ENCODE measurements around the gene NXPH2. TPM values are rescaled to one million over a fixed set of nuclear protein-coding genes. Genes with fewer than 3 reads are reported as not detected.

NXPH2 gene
- total RNA-seq, 2 donors from 2014 or later, result not detected

GRCh38 chr2:138723196-138723987, 56.8 kb downstream of the NXPH2 start:
- DNase-seq (ENCODE audit: low spot score in 2 of 2) (no peak), ATAC-seq (no peak)
- Mint-ChIP-seq H3K36me3 (no peaks in the 10 kb centered on the region), H3K27ac (no peak overlapping the region), H3K9me3 (no peaks in the 10 kb centered on the region)

DNA sequence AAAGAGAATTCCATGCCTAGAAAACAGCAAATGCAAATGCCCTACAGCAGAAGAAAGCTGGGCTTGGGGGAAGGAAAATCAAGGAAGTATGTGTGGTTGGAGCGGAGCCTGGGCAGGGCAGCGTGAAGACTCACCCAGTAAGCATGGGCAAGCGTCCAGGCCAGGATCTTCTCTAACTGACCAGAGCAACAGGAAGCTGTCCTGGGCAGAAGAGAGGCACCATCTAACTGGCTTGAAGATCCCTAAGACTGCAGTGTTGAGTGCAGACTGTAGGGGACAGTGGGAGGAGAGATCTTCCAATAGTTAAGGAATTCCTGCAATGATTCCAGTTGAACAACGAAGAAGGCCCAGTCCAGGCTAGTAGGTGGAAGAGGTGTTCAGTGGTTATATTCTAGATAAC, 57.9 kb downstream of the NXPH2 start:
- no peaks in the 10 kb centered on the region for H3K9me3 Mint-ChIP-seq
- DNase-seq (ENCODE audit: low spot score in 2 of 2) (no peak), ATAC-seq (no peak)
- H3K27ac Mint-ChIP-seq, result no peak overlapping the region
- no peaks in the 10 kb centered on the region for H3K36me3 Mint-ChIP-seq

DNA sequence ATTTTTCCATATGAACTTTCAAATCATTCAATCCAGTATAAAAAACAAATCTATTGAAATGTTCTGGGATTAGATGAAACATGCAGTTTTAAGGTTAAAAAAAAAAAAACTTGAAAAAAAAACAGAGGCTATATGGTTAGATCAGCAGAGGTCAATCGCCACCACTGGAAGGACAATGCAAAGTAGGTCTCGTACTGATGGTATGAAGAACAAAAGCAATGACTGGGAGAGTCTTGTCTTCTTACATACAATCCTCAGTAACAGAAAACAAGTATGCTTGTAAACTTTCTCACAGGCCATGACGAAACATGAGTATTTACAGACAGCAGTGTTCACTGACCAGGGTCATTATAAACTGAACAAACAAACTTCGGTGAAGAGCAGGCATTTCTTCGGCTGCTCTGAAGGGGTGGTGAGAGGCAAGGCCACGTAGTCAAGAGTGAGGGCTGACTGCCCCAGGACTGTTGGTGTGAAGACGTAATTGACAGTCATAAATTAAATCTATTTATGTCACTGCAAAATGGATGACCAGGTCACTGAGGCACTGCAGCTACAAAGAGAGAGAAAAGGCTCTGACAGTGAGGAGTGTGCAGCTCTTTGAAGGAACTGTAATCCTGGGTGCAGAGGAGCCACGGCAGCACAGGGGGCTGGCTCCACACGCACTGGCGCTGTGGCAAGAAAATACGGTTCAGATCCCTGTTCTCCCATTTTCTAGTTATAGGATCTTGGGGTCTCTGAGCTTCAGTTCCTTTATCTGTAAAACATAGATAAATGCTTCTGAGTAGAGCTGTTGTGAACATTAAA, 60.0 kb downstream of the NXPH2 start:
- Mint-ChIP-seq H3K27ac (no peak overlapping the region), H3K36me3 (no peaks in the 10 kb centered on the region), H3K9me3 (no peaks in the 10 kb centered on the region)
- ATAC-seq, result no peak
- DNase-seq (ENCODE audit: low spot score in 2 of 2), result no peak

GRCh38 chr2:138718405-138718804, 61.8 kb downstream of the NXPH2 start:
- ATAC-seq (no peak), DNase-seq (ENCODE audit: low spot score in 2 of 2) (no peak)
- Mint-ChIP-seq H3K36me3 (no peaks in the 10 kb centered on the region), H3K27ac (no peak overlapping the region), H3K9me3 (no peaks in the 10 kb centered on the region)

DNA sequence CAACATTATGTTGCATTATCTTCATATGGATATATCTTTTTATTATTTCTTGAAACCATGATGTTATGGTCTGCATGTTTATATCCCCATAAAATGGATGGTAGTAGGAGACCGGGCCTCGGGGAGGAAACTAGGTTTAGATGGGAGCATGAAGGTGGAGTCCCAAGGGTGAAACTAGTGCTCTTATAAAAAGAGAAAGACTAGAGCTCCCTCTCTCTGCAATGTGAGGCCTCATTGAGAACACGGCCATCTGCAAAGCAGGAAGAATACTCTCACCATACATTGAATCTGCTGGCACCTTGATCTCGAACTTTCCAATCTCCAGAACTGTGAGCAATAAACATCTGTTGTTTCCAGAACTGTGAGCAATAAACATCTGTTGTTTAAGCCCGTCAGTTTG, 64.0 kb downstream of the NXPH2 start:
- no peak for DNase-seq (ENCODE audit: low spot score in 2 of 2)
- H3K36me3 Mint-ChIP-seq, result no peaks in the 10 kb centered on the region
- no peaks in the 10 kb centered on the region for H3K9me3 Mint-ChIP-seq
- no peak for ATAC-seq
- no peak overlapping the region for H3K27ac Mint-ChIP-seq

GRCh38 chr2:138713504-138713903, 66.7 kb downstream of the NXPH2 start:
- H3K27ac Mint-ChIP-seq, result no peak overlapping the region
- no peaks in the 10 kb centered on the region for H3K36me3 Mint-ChIP-seq
- no peak for ATAC-seq
- DNase-seq (ENCODE audit: low spot score in 2 of 2), result no peak
- H3K9me3 Mint-ChIP-seq, result no peaks in the 10 kb centered on the region

- Mint-ChIP-seq H3K9me3 (no peaks in the 10 kb centered on the region), H3K27ac (no peak overlapping the region), H3K36me3 (no peaks in the 10 kb centered on the region)
- ATAC-seq (no peak), DNase-seq (ENCODE audit: low spot score in 2 of 2) (no peak)
Measured at GRCh38 chr2:138713069-138713496, 67.1 kb downstream of the NXPH2 start.

DNA sequence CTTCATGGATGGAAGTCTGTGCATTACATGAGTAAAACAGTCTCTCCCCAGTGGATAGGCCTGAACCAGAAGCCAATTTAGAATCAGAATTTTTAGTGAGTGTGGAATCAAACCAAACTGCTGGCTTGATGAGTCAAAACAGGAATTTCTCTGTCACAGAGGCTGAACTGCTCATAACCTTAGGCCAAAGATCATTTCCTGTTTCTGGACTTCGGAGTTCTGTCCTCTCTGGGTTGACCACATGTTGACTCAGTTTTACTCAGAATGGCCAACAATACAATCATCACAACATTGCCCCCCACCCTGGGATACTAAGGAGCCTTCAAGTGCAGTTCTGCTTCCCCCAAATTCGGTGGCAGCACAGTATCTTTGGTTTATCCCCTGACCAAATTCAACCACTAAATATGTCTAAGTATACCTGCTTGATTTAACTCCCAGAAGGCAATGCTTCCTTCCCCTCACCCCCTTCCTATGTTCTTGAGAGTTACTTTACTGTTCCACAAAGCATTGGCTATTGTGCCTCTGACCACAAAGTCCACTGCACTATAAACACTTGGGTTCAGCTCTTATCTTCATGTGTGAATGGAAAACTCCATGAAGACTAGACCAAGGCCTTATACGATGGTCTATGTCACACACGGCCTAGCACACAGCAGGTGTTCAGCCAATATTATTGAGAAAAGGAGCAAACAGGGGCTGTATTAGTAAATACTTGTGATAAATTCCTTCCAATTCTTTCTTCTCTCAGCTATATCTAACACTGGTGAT, 67.8 kb downstream of the NXPH2 start:
- Mint-ChIP-seq H3K27ac (no peak overlapping the region), H3K9me3 (no peaks in the 10 kb centered on the region), H3K36me3 (no peaks in the 10 kb centered on the region)
- peak in 1 of 2 donors; percentile 40 for ATAC-seq
- DNase-seq (ENCODE audit: low spot score in 2 of 2), result no peak

- no peaks in the 10 kb centered on the region for H3K36me3 Mint-ChIP-seq
- ATAC-seq (no peak), DNase-seq (ENCODE audit: low spot score in 2 of 2) (no peak)
- H3K9me3 Mint-ChIP-seq, result no peaks in the 10 kb centered on the region
- H3K27ac Mint-ChIP-seq, result no peak overlapping the region
Measured at GRCh38 chr2:138711812-138712211, 68.4 kb downstream of the NXPH2 start.

DNA sequence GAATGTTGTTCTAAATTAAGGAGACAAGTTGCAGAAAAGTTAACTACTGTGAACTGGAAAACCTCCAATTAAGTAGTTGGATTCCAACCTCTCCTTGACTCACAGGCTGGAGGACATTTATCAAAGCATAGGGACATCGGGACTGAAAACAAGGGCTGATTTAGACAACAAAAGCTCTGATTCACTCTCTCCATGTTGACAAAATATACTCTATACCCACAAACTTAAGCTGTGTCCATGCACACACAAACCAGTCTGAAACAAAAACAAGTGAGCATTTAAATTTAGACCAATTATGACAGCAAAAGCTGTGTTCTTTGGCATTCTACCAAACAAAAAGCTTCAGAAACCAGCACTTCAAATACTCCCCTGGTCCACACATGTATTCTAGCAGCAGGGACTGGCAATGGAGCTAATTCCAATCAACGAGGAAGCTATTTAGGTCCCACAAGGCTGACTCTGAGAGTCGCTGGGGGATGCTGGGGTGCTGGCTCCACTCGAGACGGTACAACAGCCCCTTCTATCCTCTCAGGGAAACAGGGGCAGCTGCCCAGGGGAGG, 71.4 kb downstream of the NXPH2 start:
- Mint-ChIP-seq H3K36me3 (no peaks in the 10 kb centered on the region), H3K27ac (no peak overlapping the region), H3K9me3 (no peaks in the 10 kb centered on the region)
- ATAC-seq (no peak), DNase-seq (ENCODE audit: low spot score in 2 of 2) (no peak)

- H3K36me3 Mint-ChIP-seq, result no peaks in the 10 kb centered on the region
- H3K9me3 Mint-ChIP-seq, result no peaks in the 10 kb centered on the region
- H3K27ac Mint-ChIP-seq, result no peak overlapping the region
- DNase-seq (ENCODE audit: low spot score in 2 of 2), result no peak
- no peak for ATAC-seq
Measured at GRCh38 chr2:138707392-138708074, 72.7 kb downstream of the NXPH2 start.

DNA sequence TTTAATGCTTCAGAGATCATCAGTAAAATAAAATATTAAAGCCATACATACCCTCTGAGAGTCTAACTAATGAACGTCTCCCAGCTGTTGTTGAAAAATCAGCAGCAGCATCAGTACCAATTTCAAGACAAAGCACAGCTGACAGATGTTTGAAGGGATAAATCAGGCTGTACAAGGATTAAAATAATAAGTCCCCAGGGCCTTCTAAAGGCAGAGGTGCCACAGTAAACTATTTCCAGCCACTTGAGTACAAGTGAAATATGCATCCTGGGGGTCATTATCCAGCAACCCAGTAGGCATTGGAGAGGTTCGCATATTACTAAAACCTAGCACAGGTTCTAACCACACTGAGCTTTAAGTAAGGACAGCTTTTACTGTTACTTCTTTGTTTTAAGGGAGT, 76.9 kb downstream of the NXPH2 start:
- DNase-seq (ENCODE audit: low spot score in 2 of 2) (no peak), ATAC-seq (no peak)
- H3K27ac Mint-ChIP-seq, result no peak overlapping the region
- H3K36me3 Mint-ChIP-seq, result no peaks in the 10 kb centered on the region
- H3K9me3 Mint-ChIP-seq, result no peaks in the 10 kb centered on the region

GRCh38 chr2:138700716-138701115, 79.5 kb downstream of the NXPH2 start:
- DNase-seq (ENCODE audit: low spot score in 2 of 2) (no peak), ATAC-seq (no peak)
- Mint-ChIP-seq H3K36me3 (no peaks in the 10 kb centered on the region), H3K9me3 (no peaks in the 10 kb centered on the region), H3K27ac (no peak overlapping the region)

DNA sequence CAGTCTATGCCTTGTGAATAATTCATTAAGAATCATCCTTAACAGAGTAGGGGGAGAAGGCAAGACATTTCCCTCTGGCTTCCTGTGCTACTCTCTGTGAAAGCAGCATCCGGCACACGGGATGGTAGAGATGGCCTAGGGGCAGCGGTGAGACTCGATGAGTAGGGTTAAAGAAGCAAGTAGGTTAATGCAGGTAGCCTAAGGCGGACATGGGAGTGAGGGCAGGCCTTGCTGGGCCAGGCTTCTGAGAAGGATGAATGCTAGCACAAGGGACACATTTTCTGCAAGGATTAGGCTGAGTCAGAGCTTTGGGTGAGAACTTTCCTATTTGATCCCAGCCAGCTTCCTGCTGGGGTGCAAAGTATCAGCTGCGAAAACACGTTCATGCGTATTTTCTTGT, 80.8 kb downstream of the NXPH2 start:
- Mint-ChIP-seq H3K9me3 (no peaks in the 10 kb centered on the region), H3K36me3 (no peaks in the 10 kb centered on the region), H3K27ac (no peak overlapping the region)
- ATAC-seq, result no peak
- no peak for DNase-seq (ENCODE audit: low spot score in 2 of 2)

GRCh38 chr2:138698428-138698827, 81.8 kb downstream of the NXPH2 start:
- no peak overlapping the region for H3K27ac Mint-ChIP-seq
- DNase-seq (ENCODE audit: low spot score in 2 of 2), result no peak
- H3K36me3 Mint-ChIP-seq, result no peaks in the 10 kb centered on the region
- H3K9me3 Mint-ChIP-seq, result no peaks in the 10 kb centered on the region
- ATAC-seq, result no peak

- no peak overlapping the region for H3K27ac Mint-ChIP-seq
- ATAC-seq (no peak), DNase-seq (ENCODE audit: low spot score in 2 of 2) (no peak)
- H3K36me3 Mint-ChIP-seq, result no peaks in the 10 kb centered on the region
- peaks cover 0 to 9% of the 10 kb centered on the region in 2 donors for H3K9me3 Mint-ChIP-seq
Measured at GRCh38 chr2:138691667-138692066, 88.5 kb downstream of the NXPH2 start.

Data from activated naive CD4-positive, alpha-beta T cell treated with anti-CD3 and anti-CD28 coated beads, Interleukin-2, amount 50 U/mL, for 72 hours (primary cell).